Right lobe of liver (tissue), 6 donors: ENCODE results near the gene CCL22. TPM values are rescaled to one million over a fixed set of nuclear protein-coding genes. Genes with fewer than 3 reads are reported as not detected.
A peak's percentile ranks its signal among the peaks of the same experiment; 100 is the strongest.

Source experiments
- ATAC-seq, 4 donors: fragments of 200-7000 bp; cut with Tn5 transposase; one replicate each; pipeline ENCODE4 v1.9.1; 2020; ENCODE audit warnings: mild to moderate bottlenecking in 4 of 4, moderate library complexity in 4 of 4
- DNase-seq, 3 donors: peaks; one replicate each; pipeline ENCODE4 v3.0.0-alpha.2; 2020
- H3K27ac ChIP-seq, 3 donors: fragments of 200-600 bp; one replicate each; pipeline ENCODE4 v1.8.0; 2022
- H3K27me3 ChIP-seq, 2 donors: fragments of 200-600 bp; one replicate each; pipeline ENCODE4 v1.8.0; 2022
- H3K36me3 ChIP-seq, 4 donors: fragments of 200-600 bp; sonication (generic) in 1 of 4; one replicate each; pipeline versions ENCODE4 v1.5.1 to v1.8.0; 2017 to 2022; ENCODE audit warnings: control low read depth in 1 of 4
- H3K4me1 ChIP-seq, 4 donors: fragments of 200-600 bp; sonication (generic) in 1 of 4; one replicate each; pipeline versions ENCODE4 v1.5.1 to v1.8.0; 2017 to 2022; ENCODE audit warnings: control low read depth in 1 of 4
- H3K4me3 ChIP-seq, 3 donors: fragments of 200-600 bp; one replicate each; pipeline ENCODE4 v1.8.0; 2022
- H3K9me3 ChIP-seq, 4 donors: fragments of 200-600 bp; sonication (generic) in 1 of 4; one replicate each; pipeline versions ENCODE4 v1.5.1 to v1.8.0; 2017 to 2022; ENCODE audit warnings: control low read depth in 1 of 4
- CTCF ChIP-seq, 4 donors: fragments of 200-600 bp in 3 of 4; fragments of 450-650 bp in 1 of 4; IDR thresholded peaks; one replicate each; pipeline versions ENCODE4 v1.5.1 to v1.8.0; 2016 to 2022; ENCODE audit warnings: antibody characterized with exemption in 4 of 4, mild to moderate bottlenecking in 2 of 4
- POLR2A ChIP-seq: fragments of 450-650 bp; IDR thresholded peaks from one replicate; pipeline ENCODE4 v1.6.1; 2017; ENCODE audit warnings: antibody characterized with exemption, mild to moderate bottlenecking
- WGBS: methylation state at CpG from one replicate; pipeline ENCODE4 v1.1.6; 2018; ENCODE audit warnings: low coverage, low lambda C conversion rate; ENCODE audit not compliant: insufficient coverage; ENCODE audit errors: missing lambda C conversion rate; 5-methylcytosine and 5-hydroxymethylcytosine counted together
- intact Hi-C, 2 donors: fragments of 100-400 bp; cut with DNase I; formaldehyde crosslinking; loops; one replicate each; pipeline versions ENCODE4 v1.11.2 to v1.14.1; 2022
- total RNA-seq, 6 experiments: library from RNA; depleted of rRNA in 2 of 6; stranded (reverse); fragments of >200 nt in 2 of 6; fragmentation: NEBNext Ultra II Directional in 3 of 6; extraction: Animal tissue kit (Norgen Biotek cat#: 25700) in 3 of 6; gene quantifications; one replicate each; pipeline versions ENCODE4 v1.1.0 to v1.2.4, GENCODE V29; 2016 to 2023
- donor health status: DM: no; HTN: yes; CAD: no.
- donor health status: DM: no; HTN: no; CAD: no.
- donor health status: DM: no; HTN: no; CAD: no.
- donor health status: DM: no; HTN: yes; CAD: no.
- donor health status: DM: no; HTN: yes; CAD: no.

CCL22 gene
- total RNA-seq, 6 experiments from 2014 or later = 0.12 to 0.16 TPM; not detected in 4

- DNase-seq (peak; percentile 77 to 86 (median 84)), ATAC-seq (peak; percentile 60 to 81 (median 70))
- 58% methylated on average over 3 of the region's 10 CpGs for WGBS
- H3K4me3 ChIP-seq = no peak overlapping the region
- peak overlapping the region in 2 of 3 donors; percentile 26 to 59 for H3K27ac ChIP-seq
- peaks cover 0 to 10% (median under 1%) of the 10 kb centered on the region in 4 donors for H3K36me3 ChIP-seq
- no peaks in the 10 kb centered on the region for H3K9me3 ChIP-seq
- peaks cover 0 to 13% (median 5%) of the 10 kb centered on the region in 4 donors for H3K4me1 ChIP-seq
- no peaks in the 10 kb centered on the region for H3K27me3 ChIP-seq
- intact Hi-C loops = loop anchor here in 1 of 2 donors (10.0 kb wide), 1 partner anchor 75 kb away; no protein-coding TSS in a partner anchor
- TF ChIP-seq POLR2A (no peak), CTCF (IDR thresholded peaks at IDR 0.05) (no peak)
These were observed 21.0 kb downstream of the CCL22 start for GRCh38 chr16:57379579-57379978.

GRCh38 chr16:57380671-57381462 lies 22.3 kb downstream of the CCL22 start:
- Histone ChIP-seq H3K4me1 (peaks cover 0 to 12% (median 2%) of the 10 kb centered on the region in 4 donors), H3K9me3 (no peaks in the 10 kb centered on the region), H3K27ac (no peak overlapping the region), H3K4me3 (no peak overlapping the region), H3K27me3 (no peaks in the 10 kb centered on the region), H3K36me3 (peaks cover 0 to 10% (median under 1%) of the 10 kb centered on the region in 4 donors)
- intact Hi-C loops = no loop called here
- no peak for ATAC-seq
- peak in 1 of 3 donors; percentile 63 for DNase-seq
- TF ChIP-seq CTCF (IDR thresholded peaks at IDR 0.05) (no peak), POLR2A (no peak)
- WGBS = 57% methylated on average over 4 of the region's 8 CpGs

GRCh38 chr16:57381791-57382534 lies 23.4 kb downstream of the CCL22 start:
- H3K27me3 ChIP-seq = no peaks in the 10 kb centered on the region
- intact Hi-C loops = no loop called here
- peaks cover 0 to 12% (median 2%) of the 10 kb centered on the region in 4 donors for H3K4me1 ChIP-seq
- H3K36me3 ChIP-seq = peaks cover 0 to 10% (median under 1%) of the 10 kb centered on the region in 4 donors
- DNase-seq = no peak
- 85% methylated on average over 7 of the region's 35 CpGs for WGBS
- ATAC-seq = no peak
- H3K9me3 ChIP-seq = no peaks in the 10 kb centered on the region
- no peak overlapping the region for H3K4me3 ChIP-seq
- no peak for TF ChIP-seq POLR2A
- no peak overlapping the region for H3K27ac ChIP-seq

- Histone ChIP-seq H3K4me1 (peaks cover 0 to 12% (median 2%) of the 10 kb centered on the region in 4 donors), H3K36me3 (peaks cover 0 to 10% (median under 1%) of the 10 kb centered on the region in 4 donors), H3K9me3 (no peaks in the 10 kb centered on the region), H3K27me3 (no peaks in the 10 kb centered on the region), H3K27ac (no peak overlapping the region), H3K4me3 (no peak overlapping the region)
- intact Hi-C loops = no loop called here
- no CpG with 5 or more reads among the region's 16 CpGs for WGBS
- ATAC-seq (no peak), DNase-seq (no peak)
- TF ChIP-seq CTCF (IDR thresholded peaks at IDR 0.05) (no peak), POLR2A (no peak)
These were observed 24.1 kb downstream of the CCL22 start for GRCh38 chr16:57382535-57383275.
